ENCODE results near the gene CUX1. TPM values are rescaled to one million over a fixed set of nuclear protein-coding genes. Genes with fewer than 3 reads are reported as not detected.
A peak's percentile ranks its signal among the peaks of the same experiment; 100 is the strongest.

Gene CUX1
- total and polyA plus RNA-seq, 2 of the 13 experiments (the other 11 are each of a cell fraction or from before 2014, with no cell fraction given), result 13.7 to 14.9 TPM

DNA sequence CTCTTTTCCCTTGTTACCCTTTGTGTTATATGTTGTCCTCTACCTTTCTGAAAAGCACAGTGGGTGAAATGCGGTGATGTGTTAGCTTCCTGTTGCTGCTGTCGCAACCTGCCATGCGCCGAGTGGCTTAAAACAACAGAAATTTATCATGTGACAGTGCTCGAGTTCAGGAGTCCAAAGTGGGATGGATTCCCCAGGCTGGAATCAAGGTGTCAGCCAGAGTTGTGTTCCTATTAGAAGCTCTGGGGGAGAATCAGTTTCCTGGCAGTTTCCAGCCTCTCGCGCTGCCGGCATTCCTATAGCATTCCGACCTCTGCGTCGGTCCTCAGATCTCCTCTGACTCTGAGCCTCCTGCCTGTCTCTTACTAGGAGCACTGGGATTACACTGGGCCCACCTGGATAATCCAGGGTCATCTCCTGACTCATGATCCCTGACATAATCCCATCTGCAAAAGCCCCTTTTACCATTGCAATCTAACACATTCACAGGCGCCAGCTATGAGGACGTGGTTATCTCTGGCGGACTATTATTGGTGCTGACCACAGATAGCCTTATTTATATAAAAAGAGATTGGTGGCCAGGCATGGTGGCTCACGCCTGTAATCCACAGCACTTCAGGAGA is 207.5 kb downstream of the CUX1 start (continued):
- TF ChIP-seq, protein P1, sequence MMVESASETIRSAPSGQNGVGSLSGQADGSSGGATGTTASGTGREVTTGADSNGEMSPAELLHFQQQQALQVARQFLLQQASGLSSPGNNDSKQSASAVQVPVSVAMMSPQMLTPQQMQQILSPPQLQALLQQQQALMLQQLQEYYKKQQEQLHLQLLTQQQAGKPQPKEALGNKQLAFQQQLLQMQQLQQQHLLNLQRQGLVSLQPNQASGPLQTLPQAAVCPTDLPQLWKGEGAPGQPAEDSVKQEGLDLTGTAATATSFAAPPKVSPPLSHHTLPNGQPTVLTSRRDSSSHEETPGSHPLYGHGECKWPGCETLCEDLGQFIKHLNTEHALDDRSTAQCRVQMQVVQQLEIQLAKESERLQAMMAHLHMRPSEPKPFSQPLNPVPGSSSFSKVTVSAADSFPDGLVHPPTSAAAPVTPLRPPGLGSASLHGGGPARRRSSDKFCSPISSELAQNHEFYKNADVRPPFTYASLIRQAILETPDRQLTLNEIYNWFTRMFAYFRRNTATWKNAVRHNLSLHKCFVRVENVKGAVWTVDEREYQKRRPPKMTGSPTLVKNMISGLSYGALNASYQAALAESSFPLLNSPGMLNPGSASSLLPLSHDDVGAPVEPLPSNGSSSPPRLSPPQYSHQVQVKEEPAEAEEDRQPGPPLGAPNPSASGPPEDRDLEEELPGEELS (CRISPR knock-in tag; IDR thresholded peaks at IDR 0.05), result peak; percentile 83
- TF ChIP-seq KLF13 (CRISPR knock-in tag; IDR thresholded peaks at IDR 0.05), result no peak
- no peak for TF ChIP-seq ZNF432 (CRISPR knock-in tag; IDR thresholded peaks at IDR 0.05; ENCODE audit: borderline replicate concordance)
- TF ChIP-seq SNAPC2 (CRISPR knock-in tag; IDR thresholded peaks at IDR 0.05), result no peak; the same call in 1 of the 2 replicates
- peak; percentile 38; the same call in 1 of the 2 replicates for TF ChIP-seq ZNF788 (CRISPR knock-in tag; IDR thresholded peaks at IDR 0.05; ENCODE audit: borderline replicate concordance)
- no peak for TF ChIP-seq GABPA (IDR thresholded peaks at IDR 0.05; ENCODE audit: low read depth, low read length)
- peak; percentile 61 for TF ChIP-seq GABPA (CRISPR knock-in tag; IDR thresholded peaks at IDR 0.05; ENCODE audit: low read depth)
- TF ChIP-seq CREM (IDR thresholded peaks at IDR 0.05), result peak; percentile 54; the same call in 1 of the 2 replicates
- TF ChIP-seq CREM (CRISPR knock-in tag; IDR thresholded peaks at IDR 0.05), result no peak
- TF ChIP-seq BRCA1 (CRISPR knock-in tag; IDR thresholded peaks at IDR 0.05), result no peak
- no peak for TF ChIP-seq ZNF777 (CRISPR knock-in tag; IDR thresholded peaks at IDR 0.05)
- TF ChIP-seq, protein P2, sequence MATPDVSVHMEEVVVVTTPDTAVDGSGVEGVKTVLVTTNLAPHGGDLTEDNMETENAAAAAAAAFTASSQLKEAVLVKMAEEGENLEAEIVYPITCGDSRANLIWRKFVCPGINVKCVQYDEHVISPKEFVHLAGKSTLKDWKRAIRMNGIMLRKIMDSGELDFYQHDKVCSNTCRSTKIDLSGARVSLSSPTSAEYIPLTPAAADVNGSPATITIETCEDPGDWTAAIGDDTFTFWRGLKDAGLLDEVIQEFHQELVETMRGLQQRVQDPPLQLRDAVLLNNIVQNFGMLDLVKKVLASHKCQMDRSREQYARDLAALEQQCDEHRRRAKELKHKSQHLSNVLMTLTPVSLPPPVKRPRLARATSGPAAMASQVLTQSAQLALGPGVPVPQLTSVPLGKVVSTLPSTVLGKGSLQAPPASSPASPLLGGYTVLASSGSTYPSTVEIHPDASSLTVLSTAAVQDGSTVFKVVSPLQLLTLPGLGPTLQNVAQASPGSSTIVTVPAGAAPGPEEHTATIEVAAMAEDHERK (CRISPR knock-in tag; IDR thresholded peaks at IDR 0.05; ENCODE audit: low read depth), result no peak
- TF ChIP-seq, protein P3, sequence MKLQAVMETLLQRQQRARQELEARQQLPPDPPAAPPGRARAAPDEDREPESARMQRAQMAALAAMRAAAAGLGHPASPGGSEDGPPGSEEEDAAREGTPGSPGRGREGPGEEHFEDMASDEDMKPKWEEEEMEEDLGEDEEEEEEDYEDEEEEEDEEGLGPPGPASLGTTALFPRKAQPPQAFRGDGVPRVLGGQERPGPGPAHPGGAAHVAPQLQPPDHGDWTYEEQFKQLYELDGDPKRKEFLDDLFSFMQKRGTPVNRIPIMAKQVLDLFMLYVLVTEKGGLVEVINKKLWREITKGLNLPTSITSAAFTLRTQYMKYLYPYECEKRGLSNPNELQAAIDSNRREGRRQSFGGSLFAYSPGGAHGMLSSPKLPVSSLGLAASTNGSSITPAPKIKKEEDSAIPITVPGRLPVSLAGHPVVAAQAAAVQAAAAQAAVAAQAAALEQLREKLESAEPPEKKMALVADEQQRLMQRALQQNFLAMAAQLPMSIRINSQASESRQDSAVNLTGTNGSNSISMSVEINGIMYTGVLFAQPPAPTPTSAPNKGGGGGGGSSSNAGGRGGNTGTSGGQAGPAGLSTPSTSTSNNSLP (IDR thresholded peaks at IDR 0.05; ENCODE audit: low read depth, low read length), result peak; percentile 76; the same call in 1 of the 2 replicates
- no peak for TF ChIP-seq LCORL (IDR thresholded peaks at IDR 0.05)
- TF ChIP-seq LCORL (CRISPR knock-in tag; IDR thresholded peaks at IDR 0.05), result no peak
- no peak for TF ChIP-seq MTA3 (CRISPR knock-in tag; IDR thresholded peaks at IDR 0.05)
- no peak for TF ChIP-seq ZNF883 (CRISPR knock-in tag; IDR thresholded peaks at IDR 0.05; ENCODE audit: not compliant biosample characterization)
- TF ChIP-seq NFE2 (CRISPR knock-in tag; IDR thresholded peaks at IDR 0.05), result no peak
- no peak for TF ChIP-seq SMAD9 (CRISPR knock-in tag; IDR thresholded peaks at IDR 0.05)
- TF ChIP-seq NFKBIZ (CRISPR knock-in tag; IDR thresholded peaks at IDR 0.05), result peak; percentile 80; the same call in 1 of the 2 replicates
- TF ChIP-seq, protein P4, sequence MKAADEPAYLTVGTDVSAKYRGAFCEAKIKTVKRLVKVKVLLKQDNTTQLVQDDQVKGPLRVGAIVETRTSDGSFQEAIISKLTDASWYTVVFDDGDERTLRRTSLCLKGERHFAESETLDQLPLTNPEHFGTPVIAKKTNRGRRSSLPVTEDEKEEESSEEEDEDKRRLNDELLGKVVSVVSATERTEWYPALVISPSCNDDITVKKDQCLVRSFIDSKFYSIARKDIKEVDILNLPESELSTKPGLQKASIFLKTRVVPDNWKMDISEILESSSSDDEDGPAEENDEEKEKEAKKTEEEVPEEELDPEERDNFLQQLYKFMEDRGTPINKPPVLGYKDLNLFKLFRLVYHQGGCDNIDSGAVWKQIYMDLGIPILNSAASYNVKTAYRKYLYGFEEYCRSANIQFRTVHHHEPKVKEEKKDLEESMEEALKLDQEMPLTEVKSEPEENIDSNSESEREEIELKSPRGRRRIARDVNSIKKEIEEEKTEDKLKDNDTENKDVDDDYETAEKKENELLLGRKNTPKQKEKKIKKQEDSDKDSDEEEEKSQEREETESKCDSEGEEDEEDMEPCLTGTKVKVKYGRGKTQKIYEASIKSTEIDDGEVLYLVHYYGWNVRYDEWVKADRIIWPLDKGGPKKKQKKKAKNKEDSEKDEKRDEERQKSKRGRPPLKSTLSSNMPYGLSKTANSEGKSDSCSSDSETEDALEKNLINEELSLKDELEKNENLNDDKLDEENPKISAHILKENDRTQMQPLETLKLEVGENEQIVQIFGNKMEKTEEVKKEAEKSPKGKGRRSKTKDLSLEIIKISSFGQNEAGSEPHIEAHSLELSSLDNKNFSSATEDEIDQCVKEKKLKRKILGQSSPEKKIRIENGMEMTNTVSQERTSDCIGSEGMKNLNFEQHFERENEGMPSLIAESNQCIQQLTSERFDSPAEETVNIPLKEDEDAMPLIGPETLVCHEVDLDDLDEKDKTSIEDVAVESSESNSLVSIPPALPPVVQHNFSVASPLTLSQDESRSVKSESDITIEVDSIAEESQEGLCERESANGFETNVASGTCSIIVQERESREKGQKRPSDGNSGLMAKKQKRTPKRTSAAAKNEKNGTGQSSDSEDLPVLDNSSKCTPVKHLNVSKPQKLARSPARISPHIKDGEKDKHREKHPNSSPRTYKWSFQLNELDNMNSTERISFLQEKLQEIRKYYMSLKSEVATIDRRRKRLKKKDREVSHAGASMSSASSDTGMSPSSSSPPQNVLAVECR (CRISPR knock-in tag; IDR thresholded peaks at IDR 0.05; ENCODE audit: borderline replicate concordance), result no peak; the same call in 1 of the 2 replicates
- no peak for TF ChIP-seq HNRNPLL (IDR thresholded peaks at IDR 0.05; ENCODE audit: low read depth, low read length, poor library complexity, severe bottlenecking)
- peak; percentile 21; the same call in 1 of the 2 replicates for TF ChIP-seq ZNF143 (CRISPR knock-in tag; IDR thresholded peaks at IDR 0.05)
